ENCODE data around the gene EN2.

EN2 gene

GRCh38 chr7:155427411-155428038, 30.4 kb upstream of the EN2 start:
- TF ChIP-seq CTCF (IDR thresholded peaks at IDR 0.05): no peak

DNA sequence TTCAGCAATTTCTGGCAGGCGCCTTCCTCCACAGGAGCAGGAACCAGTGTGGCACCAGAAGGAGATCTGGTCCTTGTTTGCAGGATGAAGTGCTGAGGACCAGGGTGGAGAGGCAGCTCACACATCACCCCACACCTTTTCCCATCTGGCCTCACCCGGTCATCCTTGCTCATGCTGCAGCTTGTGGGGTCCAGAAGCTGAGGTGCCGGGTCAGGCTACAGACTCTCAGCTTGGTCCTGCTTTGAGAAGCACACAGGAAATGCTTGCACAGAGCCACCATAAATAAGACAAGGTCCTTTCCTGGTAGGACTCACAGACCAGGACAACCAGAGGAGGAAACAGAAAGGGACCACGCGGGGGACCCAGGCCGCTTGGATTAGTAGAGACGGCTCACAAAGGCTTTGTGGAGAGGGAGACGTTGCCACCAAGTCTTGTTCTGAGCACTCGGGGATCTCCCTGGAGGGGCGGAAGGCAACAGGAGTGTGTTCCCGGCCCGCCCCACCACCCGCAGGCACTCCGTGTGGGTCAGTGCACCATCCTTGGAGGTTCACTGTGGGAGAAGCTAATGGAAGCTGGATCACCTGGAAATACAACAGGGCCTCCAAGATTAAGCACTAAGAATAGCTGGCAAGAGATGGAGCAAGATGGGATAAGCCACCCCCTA, 29.6 kb upstream of the EN2 start:
- no peak for TF ChIP-seq CTCF (IDR thresholded peaks at IDR 0.05)

- TF ChIP-seq CTCF (IDR thresholded peaks at IDR 0.05): no peak
These were observed 28.3 kb upstream of the EN2 start for GRCh38 chr7:155429651-155430050.

DNA sequence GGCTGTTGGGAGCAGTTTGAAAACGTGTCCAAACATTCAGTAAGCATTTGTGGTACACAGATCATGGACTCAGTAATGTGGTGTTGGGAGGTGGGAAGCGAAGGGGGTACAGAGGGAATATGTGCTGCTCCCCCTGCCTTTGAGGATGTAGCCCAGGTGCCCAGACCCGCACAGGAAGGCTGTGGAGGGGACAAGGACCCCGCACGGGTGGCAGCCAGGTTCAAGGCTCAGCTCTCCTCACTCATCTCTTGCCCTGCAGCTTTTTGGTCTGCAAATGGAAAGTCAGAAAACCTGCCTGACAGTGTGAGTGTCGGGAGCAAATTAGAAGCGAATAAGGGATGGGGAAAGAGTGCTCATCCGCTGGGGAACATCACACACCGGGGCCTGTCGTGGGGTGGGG, 27.3 kb upstream of the EN2 start:
- no peak for TF ChIP-seq CTCF (IDR thresholded peaks at IDR 0.05)

DNA sequence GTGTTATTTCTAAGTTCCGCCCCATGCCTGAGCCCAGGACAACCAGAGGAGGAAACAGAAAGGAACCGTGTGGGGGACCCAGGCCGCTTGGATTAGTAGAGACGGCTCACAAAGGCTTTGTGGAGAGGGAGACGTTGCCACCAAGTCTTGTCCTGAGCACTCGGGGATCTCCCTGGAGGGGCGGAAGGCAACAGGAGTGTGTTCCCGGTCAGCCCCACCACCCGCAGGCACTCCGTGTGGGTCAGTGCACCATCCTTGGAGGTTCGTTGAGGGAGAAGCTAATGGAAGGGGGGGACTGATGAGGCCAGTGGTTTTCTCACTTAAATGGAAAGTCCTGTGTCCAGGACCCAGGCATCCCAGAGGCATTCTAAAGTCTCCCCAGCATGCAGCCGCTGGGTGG, 26.7 kb upstream of the EN2 start:
- no peak for TF ChIP-seq CTCF (IDR thresholded peaks at IDR 0.05)

GRCh38 chr7:155431711-155432110, 26.2 kb upstream of the EN2 start:
- no peak for TF ChIP-seq CTCF (IDR thresholded peaks at IDR 0.05)

DNA sequence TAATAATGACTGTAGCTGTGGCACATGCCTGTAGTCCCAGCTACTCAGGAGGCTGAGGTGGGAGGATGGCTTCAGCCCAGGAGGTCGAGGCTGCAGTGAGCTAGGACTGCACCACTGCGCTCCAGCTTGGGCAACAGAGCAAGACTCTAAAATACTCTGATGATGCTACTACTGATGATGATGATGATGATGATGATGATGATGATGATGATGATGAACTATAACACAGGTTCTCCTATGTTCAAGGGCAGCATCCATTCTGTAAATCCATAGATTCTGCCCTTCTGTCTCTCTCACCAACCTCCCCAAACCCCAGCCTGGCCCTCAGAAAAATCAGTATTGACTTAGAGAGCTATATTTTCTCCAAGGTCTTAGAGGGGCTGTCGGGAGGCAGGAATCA, 22.8 kb upstream of the EN2 start:
- TF ChIP-seq CTCF (IDR thresholded peaks at IDR 0.05): no peak

All from LNCAP (cell line).